Measurements from ENCODE around the gene RTKN2.

GRCh38 chr10:62306663-62307062 lies 38.0 kb upstream of the RTKN2 start:
- TF ChIP-seq ARNTL (CRISPR knock-in tag; IDR thresholded peaks at IDR 0.05; ENCODE audit: borderline replicate concordance, low read depth) (no peak), PATZ1 (CRISPR knock-in tag; IDR thresholded peaks at IDR 0.05; ENCODE audit: borderline replicate concordance) (no peak), ZFP30 (CRISPR knock-in tag; IDR thresholded peaks at IDR 0.05) (no peak), CSDC2 (CRISPR knock-in tag; IDR thresholded peaks at IDR 0.05) (no peak), ISL1 (CRISPR knock-in tag; IDR thresholded peaks at IDR 0.05) (no peak), ZNF8 (CRISPR knock-in tag; IDR thresholded peaks at IDR 0.05) (no peak), SNAI2 (CRISPR knock-in tag; IDR thresholded peaks at IDR 0.05) (no peak), ESRRG (CRISPR knock-in tag; IDR thresholded peaks at IDR 0.05) (no peak), GLIS3 (CRISPR knock-in tag; IDR thresholded peaks at IDR 0.05) (no peak), PPARA (CRISPR knock-in tag; IDR thresholded peaks at IDR 0.05; ENCODE audit: borderline replicate concordance) (no peak)
